OCI-LY3 (cell line): Measurements from ENCODE around the gene PHF10.

Source experiments
- H2AFZ ChIP-seq: fragments of 200-600, 300-600 bp; shearing (Covaris generic); 2 replicates; pipeline ENCODE4 v1.6.0; 2014; ENCODE audit warnings: antibody characterized with exemption, low read depth, low read length
- H3K27ac ChIP-seq: fragments of 200-600, 300-600 bp; sonication (generic); 2 replicates; pipeline ENCODE4 v1.5.1; 2014; ENCODE audit warnings: mild to moderate bottlenecking, low read length, moderate library complexity, mixed read lengths
- H3K27me3 ChIP-seq: fragments of 200-600, 300-600 bp; sonication (generic); 2 replicates; pipeline ENCODE4 v1.6.1; 2014; ENCODE audit warnings: low read depth, low read length, mixed read lengths
- H3K36me3 ChIP-seq: fragments of 200-600, 300-600 bp; sonication (generic); replicated peaks from 2 replicates; pipeline ENCODE3; 2014; ENCODE audit warnings: low read depth, low read length, mixed read lengths
- H3K4me1 ChIP-seq: fragments of 300-600, 200-600 bp; sonication (generic); 2 replicates; pipeline ENCODE4 v1.6.1; 2014; ENCODE audit warnings: low read length, mixed read lengths
- H3K4me2 ChIP-seq: fragments of 200-600, 300-600 bp; sonication (generic); 2 replicates; pipeline ENCODE4 v1.6.1; 2014; ENCODE audit warnings: low read length, mixed read lengths
- H3K4me3 ChIP-seq: fragments of 300-600, 200-600 bp; sonication (generic); 2 replicates; pipeline ENCODE4 v1.5.1; 2014; ENCODE audit warnings: antibody characterized with exemption, mild to moderate bottlenecking, low read length, moderate library complexity
- H3K79me2 ChIP-seq: fragments of 300-600, 200-600 bp; shearing (Covaris generic); 2 replicates; pipeline ENCODE4 v1.6.1; 2014; ENCODE audit warnings: mild to moderate bottlenecking, low read length, mixed read lengths
- H3K9ac ChIP-seq: fragments of 300-600, 200-600 bp; shearing (Covaris generic); 2 replicates; pipeline ENCODE4 v1.6.0; 2014; ENCODE audit warnings: mild to moderate bottlenecking, low read length, moderate library complexity
- H3K9me3 ChIP-seq: fragments of 200-600, 300-600 bp; shearing (Covaris generic); 2 replicates; pipeline ENCODE4 v1.6.1; 2014; ENCODE audit warnings: low read length, mixed read lengths; ENCODE audit not compliant: insufficient read depth
- H4K20me1 ChIP-seq: fragments of 200-600, 300-600 bp; sonication (generic); 2 replicates; pipeline ENCODE4 v1.6.1; 2016; ENCODE audit warnings: low read length, mixed read lengths; ENCODE audit not compliant: insufficient read depth
- CTCF ChIP-seq: fragments of 200-600, 300-600 bp; sonication (generic); IDR thresholded peaks from 2 replicates; pipeline ENCODE4 v1.5.1; 2014; ENCODE audit warnings: antibody characterized with exemption, low read length, low read depth
- EZH2phosphoT487 ChIP-seq: fragments of 200-600 bp; shearing (Covaris generic); IDR thresholded peaks from 2 replicates; pipeline ENCODE4 v1.6.1; 2018; ENCODE audit warnings: antibody characterized with exemption, mixed run types, low read depth

The PHF10 gene

GRCh38 chr6:169677096-169677495 is 47.2 kb downstream of the PHF10 start:
- H3K9me3 ChIP-seq = no peaks in the 10 kb centered on the region

DNA sequence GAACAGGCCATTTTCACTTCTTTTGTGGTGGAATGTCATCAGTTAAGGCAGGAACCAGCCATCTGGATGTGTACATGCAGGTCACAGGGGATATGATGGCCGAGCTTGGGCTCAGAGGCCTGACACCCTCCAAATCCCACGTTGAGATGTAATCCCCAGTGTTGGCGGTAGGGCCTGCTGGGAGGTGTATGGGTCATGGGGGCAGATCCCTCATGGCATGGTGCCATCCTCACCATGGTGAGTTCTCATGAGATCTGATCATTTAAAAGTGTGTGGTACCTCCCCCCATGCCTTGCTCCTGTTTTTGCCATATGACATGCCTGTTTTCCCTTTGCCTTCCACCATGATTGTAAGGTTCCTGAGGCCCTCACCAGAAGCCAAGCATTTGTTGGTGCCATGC is 49.3 kb downstream of the PHF10 start:
- Histone ChIP-seq H3K36me3 (no peaks in the 10 kb centered on the region), H3K9me3 (no peaks in the 10 kb centered on the region), H3K4me3 (no peak overlapping the region), H3K4me2 (no peak overlapping the region), H3K4me1 (no peaks in the 10 kb centered on the region), H3K27me3 (no peaks in the 10 kb centered on the region), H3K79me2 (no peaks in the 10 kb centered on the region), H3K27ac (no peak overlapping the region), H2AFZ (no peak overlapping the region), H4K20me1 (no peaks in the 10 kb centered on the region), H3K9ac (no peak overlapping the region)
- TF ChIP-seq EZH2phosphoT487 (no peak), CTCF (no peak)

More at GRCh38 chr6:169677096-169677495, 47.2 kb downstream of the PHF10 start:
- H3K4me2 ChIP-seq = no peak overlapping the region
- TF ChIP-seq CTCF (no peak), EZH2phosphoT487 (no peak)
- no peak overlapping the region for H3K4me3 ChIP-seq
- no peaks in the 10 kb centered on the region for H3K79me2 ChIP-seq
- no peaks in the 10 kb centered on the region for H3K27me3 ChIP-seq
- H3K9ac ChIP-seq = no peak overlapping the region
- no peak overlapping the region for H2AFZ ChIP-seq
- H3K36me3 ChIP-seq = peaks cover 16% of the 10 kb centered on the region
- no peaks in the 10 kb centered on the region for H4K20me1 ChIP-seq
- H3K4me1 ChIP-seq = no peaks in the 10 kb centered on the region
- H3K27ac ChIP-seq = no peak overlapping the region

DNA sequence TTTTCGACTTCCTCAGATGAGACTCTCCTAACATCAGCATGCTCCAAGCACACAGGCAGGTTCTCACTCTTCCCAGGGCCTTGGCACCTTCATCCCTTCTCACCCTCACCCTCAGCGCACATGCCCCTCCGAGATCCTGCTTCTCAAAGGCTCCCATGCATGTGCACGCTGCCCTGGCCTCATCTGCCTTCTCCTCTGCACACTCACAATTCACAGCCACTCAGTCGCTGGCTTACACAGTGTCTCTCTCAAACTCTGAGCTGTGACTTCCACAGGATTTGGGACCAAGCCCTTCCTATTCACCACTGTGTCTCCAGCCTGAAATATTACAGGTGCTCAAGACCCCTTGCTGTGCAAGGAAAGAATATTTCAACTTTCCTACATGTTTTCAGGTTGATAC is 52.7 kb downstream of the PHF10 start:
- no peak overlapping the region for H3K4me2 ChIP-seq
- no peaks in the 10 kb centered on the region for H3K27me3 ChIP-seq
- H3K27ac ChIP-seq = no peak overlapping the region
- H3K4me1 ChIP-seq = no peaks in the 10 kb centered on the region
- H3K9ac ChIP-seq = no peak overlapping the region
- no peaks in the 10 kb centered on the region for H4K20me1 ChIP-seq
- H2AFZ ChIP-seq = no peak overlapping the region
- H3K79me2 ChIP-seq = no peaks in the 10 kb centered on the region
- H3K9me3 ChIP-seq = no peaks in the 10 kb centered on the region
- no peak overlapping the region for H3K4me3 ChIP-seq
- no peak for TF ChIP-seq CTCF
- no peak for TF ChIP-seq EZH2phosphoT487
- H3K36me3 ChIP-seq = no peaks in the 10 kb centered on the region

DNA sequence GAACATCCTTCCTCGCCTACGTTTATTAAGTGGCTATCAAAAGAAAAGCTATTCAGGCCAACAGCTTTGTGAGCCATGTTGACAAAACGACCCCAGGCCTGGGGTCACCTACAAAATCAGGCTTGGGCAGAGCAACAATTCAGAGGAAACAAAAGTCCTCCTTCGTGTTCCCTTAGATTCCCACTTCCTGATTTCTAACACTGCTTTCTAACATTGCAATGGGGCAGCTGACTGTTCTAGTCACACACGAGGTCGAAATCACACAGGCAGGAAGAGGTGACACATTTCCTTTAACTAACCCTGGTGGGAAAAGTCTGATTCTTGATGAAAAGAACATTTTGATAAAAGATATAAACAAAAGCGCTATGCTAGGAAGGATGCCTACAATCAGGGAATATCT is 54.4 kb downstream of the PHF10 start:
- Histone ChIP-seq H3K36me3 (no peaks in the 10 kb centered on the region), H3K27me3 (no peaks in the 10 kb centered on the region), H3K4me3 (no peak overlapping the region), H3K27ac (no peak overlapping the region), H3K4me2 (no peak overlapping the region), H3K4me1 (no peaks in the 10 kb centered on the region), H3K9ac (no peak overlapping the region), H3K9me3 (no peaks in the 10 kb centered on the region), H4K20me1 (no peaks in the 10 kb centered on the region), H3K79me2 (no peaks in the 10 kb centered on the region), H2AFZ (no peak overlapping the region)
- TF ChIP-seq CTCF = no peak
- TF ChIP-seq EZH2phosphoT487 = no peak
